ENCODE data around the gene CCNA2. TPM values are rescaled to one million over a fixed set of nuclear protein-coding genes. Genes with fewer than 3 reads are reported as not detected.

The CCNA2 gene
- total RNA-seq, 2 donors from 2014 or later, result 15.6 to 62.8 TPM

DNA sequence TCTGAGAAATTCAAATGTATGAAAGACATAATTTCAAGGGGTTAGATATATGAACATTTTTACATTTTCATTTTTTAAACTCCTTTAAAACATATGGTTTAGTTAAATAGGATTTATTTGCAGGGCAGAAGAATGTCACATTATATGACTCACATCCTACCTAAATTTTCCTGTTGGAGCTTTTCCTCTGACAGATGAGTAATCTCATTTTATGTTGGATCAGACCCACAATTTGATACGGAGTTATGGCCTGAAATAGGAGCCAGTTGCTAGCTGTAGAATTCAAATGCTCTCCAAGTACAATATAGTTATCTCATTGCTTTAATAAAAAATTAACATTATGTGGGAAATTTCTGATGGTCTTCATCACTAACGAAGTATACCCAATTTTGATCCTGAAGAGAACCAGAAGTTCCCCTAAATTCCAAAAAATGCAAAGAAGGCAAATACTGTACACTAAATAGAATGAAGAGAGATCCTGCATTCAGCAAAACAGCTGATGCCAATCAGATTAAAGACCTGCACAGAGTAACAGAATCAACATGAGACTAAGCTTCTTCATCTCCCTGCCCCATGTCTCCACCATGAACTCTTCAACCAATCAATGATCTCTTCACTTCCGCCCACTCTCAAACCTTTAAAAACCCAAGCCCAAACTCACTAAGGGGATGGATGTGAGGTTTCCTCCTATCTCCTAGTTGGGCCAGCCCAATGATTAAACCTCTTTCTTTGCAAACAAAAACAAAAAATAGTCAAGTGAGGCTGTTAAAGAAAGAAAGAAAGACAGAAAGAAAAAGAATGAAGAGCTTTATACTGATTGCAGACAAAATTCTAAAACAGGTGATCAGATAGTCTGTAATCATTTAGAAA lies 33.5 kb downstream of the CCNA2 start:
- Histone ChIP-seq H3K36me3 (no peaks in the 10 kb centered on the region), H3K9ac (ENCODE audit: low read depth in 2 of 2, low read length in 2 of 2) (no peak overlapping the region), H3K27ac (no peak overlapping the region), H3K4me3 (no peak overlapping the region), H3K4me1 (no peaks in the 10 kb centered on the region), H3K9me3 (no peaks in the 10 kb centered on the region), H3K27me3 (no peaks in the 10 kb centered on the region)
- TF ChIP-seq, protein P1, sequence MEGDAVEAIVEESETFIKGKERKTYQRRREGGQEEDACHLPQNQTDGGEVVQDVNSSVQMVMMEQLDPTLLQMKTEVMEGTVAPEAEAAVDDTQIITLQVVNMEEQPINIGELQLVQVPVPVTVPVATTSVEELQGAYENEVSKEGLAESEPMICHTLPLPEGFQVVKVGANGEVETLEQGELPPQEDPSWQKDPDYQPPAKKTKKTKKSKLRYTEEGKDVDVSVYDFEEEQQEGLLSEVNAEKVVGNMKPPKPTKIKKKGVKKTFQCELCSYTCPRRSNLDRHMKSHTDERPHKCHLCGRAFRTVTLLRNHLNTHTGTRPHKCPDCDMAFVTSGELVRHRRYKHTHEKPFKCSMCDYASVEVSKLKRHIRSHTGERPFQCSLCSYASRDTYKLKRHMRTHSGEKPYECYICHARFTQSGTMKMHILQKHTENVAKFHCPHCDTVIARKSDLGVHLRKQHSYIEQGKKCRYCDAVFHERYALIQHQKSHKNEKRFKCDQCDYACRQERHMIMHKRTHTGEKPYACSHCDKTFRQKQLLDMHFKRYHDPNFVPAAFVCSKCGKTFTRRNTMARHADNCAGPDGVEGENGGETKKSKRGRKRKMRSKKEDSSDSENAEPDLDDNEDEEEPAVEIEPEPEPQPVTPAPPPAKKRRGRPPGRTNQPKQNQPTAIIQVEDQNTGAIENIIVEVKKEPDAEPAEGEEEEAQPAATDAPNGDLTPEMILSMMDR (IDR thresholded peaks at IDR 0.05), result no peak
- intact Hi-C loops (cut with DNase I), result loop anchor here (10.0 kb wide), 1 partner anchor 85 kb away; no protein-coding TSS in a partner anchor
- DNase-seq, result no peak

DNA sequence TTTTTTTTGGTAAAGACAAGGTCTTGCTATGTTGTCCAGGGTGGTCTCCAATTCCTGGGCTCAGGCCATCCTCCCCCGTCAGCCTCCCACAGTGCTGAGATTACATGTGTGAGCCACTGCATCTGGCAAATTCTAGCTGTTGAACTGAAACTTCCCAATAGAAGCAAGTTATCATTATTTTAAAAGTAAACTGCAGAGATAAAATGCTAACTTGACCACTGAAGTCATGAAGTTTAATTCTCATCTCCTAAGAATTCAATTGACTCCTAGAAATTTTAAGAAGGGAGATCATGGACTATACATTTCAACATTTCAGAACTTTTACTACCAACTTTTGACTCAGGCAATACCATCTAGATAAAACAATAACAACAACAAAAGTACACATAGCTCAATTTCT lies 34.2 kb downstream of the CCNA2 start:
- Histone ChIP-seq H3K4me1 (no peaks in the 10 kb centered on the region), H3K27me3 (no peaks in the 10 kb centered on the region), H3K9ac (ENCODE audit: low read depth in 2 of 2, low read length in 2 of 2) (no peak overlapping the region), H3K27ac (no peak overlapping the region), H3K9me3 (no peaks in the 10 kb centered on the region), H3K4me3 (no peak overlapping the region), H3K36me3 (no peaks in the 10 kb centered on the region)
- no peak for DNase-seq
- intact Hi-C loops (cut with DNase I), result no loop called here
- TF ChIP-seq, protein P1 (IDR thresholded peaks at IDR 0.05), result no peak

DNA sequence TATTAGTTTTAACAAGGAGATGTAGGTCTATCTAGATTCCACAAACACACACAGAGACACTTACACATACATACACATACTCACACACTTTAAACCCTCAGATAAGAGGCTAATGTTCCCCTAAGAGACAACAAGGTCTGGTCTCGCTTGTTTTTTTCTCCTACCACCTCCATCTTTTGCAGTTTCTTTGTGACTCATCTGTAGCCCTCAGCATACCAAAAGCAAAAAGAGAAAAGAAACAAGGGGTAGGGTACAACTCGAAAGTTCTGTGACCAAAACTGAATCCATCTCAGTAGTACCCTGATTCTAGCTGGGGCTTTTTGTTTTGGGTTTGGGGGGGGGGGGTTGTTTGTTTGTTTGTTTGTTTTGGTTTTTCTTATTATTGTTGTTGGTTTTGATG lies 34.8 kb downstream of the CCNA2 start:
- no peak for DNase-seq
- TF ChIP-seq, protein P1 (IDR thresholded peaks at IDR 0.05), result no peak
- Histone ChIP-seq H3K27ac (no peak overlapping the region), H3K9ac (ENCODE audit: low read depth in 2 of 2, low read length in 2 of 2) (no peak overlapping the region), H3K4me3 (no peak overlapping the region), H3K36me3 (no peaks in the 10 kb centered on the region), H3K4me1 (no peaks in the 10 kb centered on the region), H3K27me3 (no peaks in the 10 kb centered on the region), H3K9me3 (no peaks in the 10 kb centered on the region)
- intact Hi-C loops (cut with DNase I), result no loop called here

DNA sequence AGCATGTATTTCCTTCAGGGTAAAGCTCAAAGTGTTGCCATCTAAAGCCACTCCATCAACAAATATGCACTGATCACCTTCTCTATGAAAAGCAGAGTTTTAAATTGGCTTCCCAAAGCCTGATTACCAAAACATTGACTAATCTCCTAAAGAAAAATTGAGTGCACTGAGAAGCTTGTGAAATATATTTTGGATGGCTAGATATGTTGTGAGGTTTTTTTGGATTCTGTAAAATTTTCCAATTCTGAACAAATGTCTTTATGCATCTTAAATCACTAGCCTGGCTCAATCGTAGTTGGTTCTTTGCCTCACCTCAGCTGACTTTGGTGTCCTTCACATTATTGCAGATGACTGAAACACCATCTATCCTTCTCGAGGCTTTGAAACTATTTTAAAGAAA lies 37.5 kb downstream of the CCNA2 start:
- H3K27ac ChIP-seq, result no peak overlapping the region
- intact Hi-C loops (cut with DNase I), result no loop called here
- no peaks in the 10 kb centered on the region for H3K9me3 ChIP-seq
- H3K36me3 ChIP-seq, result no peaks in the 10 kb centered on the region
- no peaks in the 10 kb centered on the region for H3K27me3 ChIP-seq
- H3K4me1 ChIP-seq, result no peaks in the 10 kb centered on the region
- H3K4me3 ChIP-seq, result no peak overlapping the region
- TF ChIP-seq, protein P1 (IDR thresholded peaks at IDR 0.05), result no peak
- DNase-seq, result no peak
- no peak overlapping the region for H3K9ac ChIP-seq (ENCODE audit: low read depth in 2 of 2, low read length in 2 of 2)

DNA sequence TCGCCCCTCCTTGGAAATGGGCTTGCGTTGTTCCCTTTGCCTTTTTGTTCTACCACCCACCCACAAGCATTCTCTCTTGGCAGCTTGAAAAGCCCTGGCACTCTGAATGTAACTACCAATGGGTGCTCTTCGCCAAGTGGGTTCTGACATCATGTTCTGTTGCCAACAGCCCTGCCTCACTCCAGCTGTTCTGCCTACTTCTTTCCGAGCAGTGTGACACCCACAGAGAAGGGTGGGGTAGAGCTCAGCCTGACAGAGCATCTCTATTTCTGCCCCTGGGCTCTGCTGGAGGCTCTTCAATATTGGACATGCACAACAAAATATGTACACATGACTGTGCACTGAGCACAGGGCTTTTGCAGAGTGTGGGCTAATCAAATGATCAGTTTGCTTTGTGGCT lies 38.2 kb downstream of the CCNA2 start:
- Histone ChIP-seq H3K4me3 (no peak overlapping the region), H3K4me1 (no peaks in the 10 kb centered on the region), H3K36me3 (no peaks in the 10 kb centered on the region), H3K9me3 (no peaks in the 10 kb centered on the region), H3K27ac (no peak overlapping the region), H3K27me3 (no peaks in the 10 kb centered on the region), H3K9ac (ENCODE audit: low read depth in 2 of 2, low read length in 2 of 2) (no peak overlapping the region)
- DNase-seq, result no peak
- intact Hi-C loops (cut with DNase I), result no loop called here
- TF ChIP-seq, protein P1 (IDR thresholded peaks at IDR 0.05), result no peak
